ENCODE data around the gene HOXA4.

Gene HOXA4

GRCh38 chr7:27153526-27153925, 23.0 kb upstream of the HOXA4 start:
- DNase-seq (ENCODE audit: low read depth in 1 of 2, low spot score in 1 of 2) = no peak
- no peak overlapping the region for H3K4me3 ChIP-seq (replicated peaks; ENCODE audit: insufficient read depth, low read length)
- no peak overlapping the region for H3K27ac ChIP-seq (replicated peaks)
- H3K27me3 ChIP-seq (ENCODE audit: insufficient read depth, poor library complexity, severe bottlenecking) = peaks cover 68% of the 10 kb centered on the region
- TF ChIP-seq CTCF (IDR thresholded peaks at IDR 0.05; ENCODE audit: insufficient read depth, low read length) = no peak
- TF ChIP-seq SPI1 (IDR thresholded peaks at IDR 0.05; ENCODE audit: borderline replicate concordance, low read depth) = no peak
- no peak for TF ChIP-seq REST (IDR thresholded peaks at IDR 0.05; ENCODE audit: insufficient replicate concordance, low read depth)
- no peak for TF ChIP-seq POLR2AphosphoS5 (IDR thresholded peaks at IDR 0.05; ENCODE audit: low read depth)
- no peak for TF ChIP-seq GABPA (IDR thresholded peaks at IDR 0.05; ENCODE audit: low read depth)

GRCh38 chr7:27152816-27153442, 22.4 kb upstream of the HOXA4 start:
- Histone ChIP-seq H3K27ac (replicated peaks) (no peak overlapping the region), H3K27me3 (ENCODE audit: insufficient read depth, poor library complexity, severe bottlenecking) (peaks cover 68% of the 10 kb centered on the region), H3K4me3 (replicated peaks; ENCODE audit: insufficient read depth, low read length) (no peak overlapping the region)
- TF ChIP-seq GABPA (IDR thresholded peaks at IDR 0.05; ENCODE audit: low read depth) = no peak
- no peak for TF ChIP-seq POLR2AphosphoS5 (IDR thresholded peaks at IDR 0.05; ENCODE audit: low read depth)
- TF ChIP-seq CTCF (IDR thresholded peaks at IDR 0.05; ENCODE audit: insufficient read depth, low read length) = no peak
- TF ChIP-seq REST (IDR thresholded peaks at IDR 0.05; ENCODE audit: insufficient replicate concordance, low read depth) = no peak
- TF ChIP-seq SPI1 (IDR thresholded peaks at IDR 0.05; ENCODE audit: borderline replicate concordance, low read depth) = no peak
- no peak for DNase-seq (ENCODE audit: low read depth in 1 of 2, low spot score in 1 of 2)

GRCh38 chr7:27151931-27152815, 21.6 kb upstream of the HOXA4 start, which contains the start of gene HOXA3:
Gene HOXA3 (minus strand): TSS chr7:27152583. CDS start chr7:27110640, 41,943 bp downstream.
- peaks cover 66% of the 10 kb centered on the region for H3K27me3 ChIP-seq (ENCODE audit: insufficient read depth, poor library complexity, severe bottlenecking)
- no peak for TF ChIP-seq CTCF (IDR thresholded peaks at IDR 0.05; ENCODE audit: insufficient read depth, low read length)
- no peak for TF ChIP-seq REST (IDR thresholded peaks at IDR 0.05; ENCODE audit: insufficient replicate concordance, low read depth)
- TF ChIP-seq SPI1 (IDR thresholded peaks at IDR 0.05; ENCODE audit: borderline replicate concordance, low read depth) = no peak
- TF ChIP-seq POLR2AphosphoS5 (IDR thresholded peaks at IDR 0.05; ENCODE audit: low read depth) = no peak
- TF ChIP-seq GABPA (IDR thresholded peaks at IDR 0.05; ENCODE audit: low read depth) = no peak
- no peak for DNase-seq (ENCODE audit: low read depth in 1 of 2, low spot score in 1 of 2)
- H3K4me3 ChIP-seq (replicated peaks; ENCODE audit: insufficient read depth, low read length) = peak within 1 kb of the TSS; percentile 44
- no peak within 1 kb of the TSS for H3K27ac ChIP-seq (replicated peaks)

All from HL-60 (cell line).